Cardiac muscle cell (in vitro differentiated cells and primary cell): ENCODE data around the gene SIAH3. TPM values are rescaled to one million over a fixed set of nuclear protein-coding genes. Genes with fewer than 3 reads are reported as not detected.

ENCODE experiments used
- DNase-seq, 2 donors: peaks; one replicate each; pipeline versions ENCODE4 v3.0.0 to v3.0.0-alpha.2; 2010 to 2017; ENCODE audit warnings: low read depth in 1 of 2, low spot score in 1 of 2
- H3K27ac ChIP-seq: fragments of 200-600 bp; sonication (generic); 2 replicates; pipeline ENCODE4 v1.5.1; 2016
- H3K27me3 ChIP-seq: fragments of 200-600 bp; sonication (generic); 2 replicates; pipeline ENCODE4 v1.6.0; 2016; ENCODE audit warnings: control low read depth
- H3K36me3 ChIP-seq: fragments of 200-600 bp; sonication (generic); 2 replicates; pipeline ENCODE4 v1.5.1; 2016; ENCODE audit warnings: control low read depth
- H3K4me1 ChIP-seq: fragments of 200-600 bp; sonication (generic); 2 replicates; pipeline ENCODE4 v1.8.1; 2017; ENCODE audit warnings: low read depth, mild to moderate bottlenecking, mixed run types
- H3K4me3 ChIP-seq: fragments of 200-600 bp; sonication (generic); 2 replicates; pipeline ENCODE4 v1.5.1; 2016; ENCODE audit warnings: mild to moderate bottlenecking
- H3K9me3 ChIP-seq: fragments of 200-600 bp; sonication (generic); 2 replicates; pipeline ENCODE4 v1.5.1; 2017; ENCODE audit warnings: low read depth, mild to moderate bottlenecking, control low read depth
- polyA plus RNA-seq: library from polyadenylated mRNA; unstranded; fragments of >200 nt; fragmentation: Nextera tagmentation; extraction: Ambion mirVana; gene quantifications from 2 replicates; pipeline ENCODE4 v1.2.1, GENCODE V29; 2016
- total RNA-seq: library from RNA; depleted of rRNA; stranded (reverse); fragments of >200 nt; gene quantifications from 2 replicates; pipeline ENCODE4 v1.2.3, GENCODE V29; 2016
- TF ChIP-seq, protein P1 (sequence below): IDR thresholded peaks from 2 replicates; pipeline ENCODE4 v1.5.1; 2012; ENCODE audit warnings: low read depth, mild to moderate bottlenecking, low read length

SIAH3 gene
- total and polyA plus RNA-seq, 2 experiments from 2014 or later, result 1.3 to 3.9 TPM

DNA sequence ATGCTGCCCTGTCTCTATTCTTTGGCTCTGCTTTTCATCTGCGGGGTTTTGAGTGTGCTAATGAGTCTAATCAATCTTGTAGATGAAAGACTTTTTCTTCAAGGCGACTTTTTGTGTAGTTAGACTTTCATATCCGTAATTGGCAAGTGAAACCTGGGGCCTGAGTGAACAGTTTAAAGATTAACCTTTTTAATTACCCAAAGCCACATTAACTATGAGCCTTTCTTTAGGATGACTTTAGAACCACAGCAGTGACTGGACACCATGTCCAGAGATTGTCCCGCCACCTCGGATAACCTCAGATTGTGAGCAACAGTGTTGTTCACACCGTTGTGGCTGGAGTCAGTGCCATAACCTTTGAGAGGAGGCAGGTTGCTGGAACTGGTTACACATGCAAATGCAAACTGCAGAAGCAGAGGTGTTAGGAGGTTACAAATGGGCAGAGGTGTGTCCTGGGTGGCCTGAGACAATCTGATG is 58.7 kb downstream of the SIAH3 start:
- TF ChIP-seq, protein P1, sequence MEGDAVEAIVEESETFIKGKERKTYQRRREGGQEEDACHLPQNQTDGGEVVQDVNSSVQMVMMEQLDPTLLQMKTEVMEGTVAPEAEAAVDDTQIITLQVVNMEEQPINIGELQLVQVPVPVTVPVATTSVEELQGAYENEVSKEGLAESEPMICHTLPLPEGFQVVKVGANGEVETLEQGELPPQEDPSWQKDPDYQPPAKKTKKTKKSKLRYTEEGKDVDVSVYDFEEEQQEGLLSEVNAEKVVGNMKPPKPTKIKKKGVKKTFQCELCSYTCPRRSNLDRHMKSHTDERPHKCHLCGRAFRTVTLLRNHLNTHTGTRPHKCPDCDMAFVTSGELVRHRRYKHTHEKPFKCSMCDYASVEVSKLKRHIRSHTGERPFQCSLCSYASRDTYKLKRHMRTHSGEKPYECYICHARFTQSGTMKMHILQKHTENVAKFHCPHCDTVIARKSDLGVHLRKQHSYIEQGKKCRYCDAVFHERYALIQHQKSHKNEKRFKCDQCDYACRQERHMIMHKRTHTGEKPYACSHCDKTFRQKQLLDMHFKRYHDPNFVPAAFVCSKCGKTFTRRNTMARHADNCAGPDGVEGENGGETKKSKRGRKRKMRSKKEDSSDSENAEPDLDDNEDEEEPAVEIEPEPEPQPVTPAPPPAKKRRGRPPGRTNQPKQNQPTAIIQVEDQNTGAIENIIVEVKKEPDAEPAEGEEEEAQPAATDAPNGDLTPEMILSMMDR, result no peak
- no peak overlapping the region for H3K4me3 ChIP-seq
- H3K27me3 ChIP-seq, result peaks cover 42% of the 10 kb centered on the region
- H3K36me3 ChIP-seq, result no peaks in the 10 kb centered on the region
- H3K9me3 ChIP-seq, result no peaks in the 10 kb centered on the region
- DNase-seq, result no peak
- no peak overlapping the region for H3K27ac ChIP-seq
- peaks cover 3% of the 10 kb centered on the region for H3K4me1 ChIP-seq

DNA sequence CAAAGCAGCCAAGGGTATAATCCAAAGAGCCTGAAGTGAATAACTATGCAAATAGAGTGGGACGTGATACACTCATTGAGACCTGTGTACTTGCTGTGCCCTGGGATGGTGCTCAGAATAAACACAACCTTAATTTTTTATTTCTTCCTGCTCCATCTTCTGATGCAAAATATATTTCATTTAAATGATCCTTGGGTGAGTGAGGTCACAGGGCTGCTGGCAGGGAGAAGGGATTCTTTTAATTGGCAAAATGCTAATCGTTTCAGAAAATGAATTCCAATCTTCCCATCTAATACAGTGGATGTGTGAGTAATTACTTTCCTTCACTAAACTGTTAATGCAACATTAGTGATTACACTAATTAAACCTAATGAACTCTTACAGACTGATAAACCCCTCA is 63.5 kb downstream of the SIAH3 start:
- H3K27ac ChIP-seq, result no peak overlapping the region
- no peak overlapping the region for H3K4me3 ChIP-seq
- peaks cover 23% of the 10 kb centered on the region for H3K4me1 ChIP-seq
- H3K9me3 ChIP-seq, result no peaks in the 10 kb centered on the region
- H3K36me3 ChIP-seq, result no peaks in the 10 kb centered on the region
- no peak for DNase-seq
- H3K27me3 ChIP-seq, result peaks cover 37% of the 10 kb centered on the region
- TF ChIP-seq, protein P1, result no peak

DNA sequence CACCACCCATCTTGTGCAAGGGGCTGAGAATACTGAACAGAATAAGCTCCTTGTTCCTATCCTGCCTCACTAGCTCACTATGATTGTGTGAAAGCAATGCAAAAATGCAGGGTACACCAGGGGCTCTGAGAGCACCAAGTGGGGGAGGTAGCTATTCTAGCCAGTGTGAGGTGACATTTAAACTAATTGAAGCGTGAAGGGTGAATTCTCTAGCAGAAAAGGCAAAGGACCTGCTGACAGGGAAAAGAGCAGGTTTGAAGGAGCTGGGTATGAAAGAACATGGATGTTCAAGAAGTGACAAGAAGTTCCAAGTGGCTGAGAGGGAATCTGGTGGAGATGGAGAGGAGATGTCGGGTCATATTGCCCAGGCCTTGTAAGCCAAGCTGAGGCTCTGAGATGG is 64.2 kb downstream of the SIAH3 start:
- Histone ChIP-seq H3K27ac (no peak overlapping the region), H3K27me3 (peaks cover 37% of the 10 kb centered on the region)
- TF ChIP-seq, protein P1, result no peak

DNA sequence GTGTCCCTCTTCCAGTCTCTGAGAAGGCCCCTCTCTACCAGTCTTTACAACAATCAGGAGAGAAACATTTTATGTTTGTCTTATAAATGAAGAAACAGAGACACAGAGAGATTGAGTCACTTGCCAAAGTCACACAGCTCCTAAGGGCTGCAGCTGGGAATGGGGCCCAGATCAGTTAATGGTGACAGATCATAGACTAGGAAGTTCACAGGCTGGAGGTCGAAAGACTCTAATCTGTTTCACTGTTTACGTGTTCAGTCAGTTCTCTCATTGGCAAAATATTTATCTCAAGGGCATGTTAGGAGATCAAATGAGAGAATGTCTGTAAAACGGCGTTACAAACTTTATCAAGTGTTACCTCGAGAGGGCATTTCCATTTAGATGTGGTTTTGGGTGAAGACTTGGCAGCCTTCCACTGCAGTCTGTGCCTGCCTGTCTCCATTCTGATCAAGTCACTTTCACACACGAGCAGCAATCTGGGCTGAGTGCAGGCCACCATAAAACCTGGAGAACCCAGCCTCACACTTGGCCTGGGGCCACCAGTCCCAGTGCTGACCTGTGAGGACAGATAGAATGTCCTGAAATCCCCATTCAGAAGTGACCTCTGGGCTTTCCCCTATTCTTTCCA is 65.1 kb downstream of the SIAH3 start:
- TF ChIP-seq, protein P1, result no peak
- peaks cover 31% of the 10 kb centered on the region for H3K27me3 ChIP-seq
- H3K9me3 ChIP-seq, result no peaks in the 10 kb centered on the region
- no peaks in the 10 kb centered on the region for H3K36me3 ChIP-seq
- peaks cover 32% of the 10 kb centered on the region for H3K4me1 ChIP-seq
- H3K27ac ChIP-seq, result no peak overlapping the region
- DNase-seq, result peak in 1 of 2 donors; percentile 76
- H3K4me3 ChIP-seq, result no peak overlapping the region

More for the DNA sequence above, 64.2 kb downstream of the SIAH3 start:
- Histone ChIP-seq H3K36me3 (no peaks in the 10 kb centered on the region), H3K9me3 (no peaks in the 10 kb centered on the region), H3K4me3 (no peak overlapping the region), H3K4me1 (peaks cover 30% of the 10 kb centered on the region)
- peak in 1 of 2 donors; percentile 80 for DNase-seq

DNA sequence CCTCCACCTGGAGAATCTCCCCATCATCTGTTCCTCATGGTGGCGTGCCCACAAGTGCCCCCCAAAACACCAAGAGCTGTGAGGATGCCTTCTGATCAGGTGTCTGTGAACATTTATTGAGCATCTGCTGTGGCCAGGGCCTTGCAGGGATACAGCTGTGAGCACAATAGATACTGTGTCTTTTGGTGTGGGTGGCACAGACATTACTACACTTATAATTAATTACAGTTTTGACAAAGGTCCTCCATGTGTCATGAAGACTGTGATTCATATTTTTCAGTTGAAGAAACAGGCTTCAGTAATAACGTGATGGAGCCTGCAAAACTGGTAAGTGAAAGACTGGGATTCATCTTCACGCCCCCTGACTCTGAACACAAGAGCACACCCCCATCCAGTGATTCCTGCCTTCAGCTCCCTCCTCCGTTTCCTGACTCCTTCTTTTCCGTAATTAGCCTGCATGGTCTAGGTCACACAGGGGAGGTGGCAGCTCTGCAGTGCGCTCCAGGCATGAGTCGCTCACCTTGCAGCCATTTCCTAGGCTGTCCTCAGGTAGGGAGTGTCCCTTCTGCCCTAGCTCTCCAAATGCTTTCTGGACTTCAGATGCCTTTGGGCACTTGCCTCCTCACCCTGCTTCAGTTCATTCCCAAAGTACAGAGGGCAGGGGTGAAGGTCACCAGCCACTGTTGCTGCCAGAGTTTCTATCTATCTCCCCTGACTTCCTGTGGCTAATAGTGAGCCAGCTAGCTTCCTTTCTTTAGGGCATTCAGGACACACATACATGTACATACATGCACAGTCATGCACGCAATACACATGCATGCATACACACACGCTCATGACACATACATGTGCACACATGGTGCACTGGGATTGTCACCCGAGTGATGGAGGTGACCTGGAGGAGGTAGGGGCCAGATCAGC is 66.5 kb downstream of the SIAH3 start:
- no peak overlapping the region for H3K27ac ChIP-seq
- no peaks in the 10 kb centered on the region for H3K36me3 ChIP-seq
- H3K9me3 ChIP-seq, result no peaks in the 10 kb centered on the region
- no peak for DNase-seq
- H3K27me3 ChIP-seq, result peaks cover 23% of the 10 kb centered on the region
- no peak overlapping the region for H3K4me3 ChIP-seq
- peaks cover 32% of the 10 kb centered on the region for H3K4me1 ChIP-seq
- TF ChIP-seq, protein P1, result no peak
